CD4-positive, CD25-positive, alpha-beta regulatory T cell (primary cell): ENCODE measurements around the gene LRP2. TPM values are rescaled to one million over a fixed set of nuclear protein-coding genes. Genes with fewer than 3 reads are reported as not detected.
A peak's percentile ranks its signal among the peaks of the same experiment; 100 is the strongest.

ENCODE experiments used
- ATAC-seq, 2 donors: fragments of 150-1000 bp; cut with Tn5 transposase; one replicate each; pipeline ENCODE4 v1.10.0; 2021; ENCODE audit warnings: low read depth in 2 of 2, moderate number of reproducible peaks in 2 of 2, moderate library complexity in 1 of 2
- DNase-seq, 3 donors: peaks; one replicate each; pipeline versions ENCODE4 v3.0.0 to v3.0.0-alpha.2; 2012 to 2022; ENCODE audit warnings: mixed read lengths in 1 of 3
- H3K27ac ChIP-seq: one replicate; pipeline ENCODE4 v1.7.0; 2013; ENCODE audit warnings: mild to moderate bottlenecking, low read length; ENCODE audit not compliant: insufficient read depth, poor library complexity, severe bottlenecking
- H3K27me3 ChIP-seq: one replicate; pipeline ENCODE4 v1.7.0; 2013; ENCODE audit warnings: low read length; ENCODE audit not compliant: control insufficient read depth, insufficient read depth
- H3K36me3 ChIP-seq: one replicate; pipeline ENCODE4 v1.7.0; 2013; ENCODE audit warnings: mild to moderate bottlenecking, low read length, moderate library complexity; ENCODE audit not compliant: control insufficient read depth, insufficient read depth
- H3K4me1 ChIP-seq: 2 replicates; pipeline ENCODE4 v1.7.0; 2013; ENCODE audit warnings: mild to moderate bottlenecking, low read length; ENCODE audit not compliant: insufficient read depth, control insufficient read depth, poor library complexity, severe bottlenecking
- H3K4me3 ChIP-seq: one replicate; pipeline ENCODE4 v1.7.0; 2013; ENCODE audit warnings: low read depth, mild to moderate bottlenecking, low read length, moderate library complexity
- H3K9me3 ChIP-seq, 2 experiments: 1 replicate in 1 of 2; 2 replicates in 1 of 2; pipeline ENCODE4 v1.7.0; 2013; ENCODE audit warnings: low read length in 2 of 2, mild to moderate bottlenecking in 1 of 2, moderate library complexity in 1 of 2; ENCODE audit not compliant: control insufficient read depth in 2 of 2
- H3K27ac Mint-ChIP-seq, 3 donors: one replicate each; pipeline ENCODE4 v1.8.0; 2020 to 2022; ENCODE audit warnings: mild to moderate bottlenecking in 3 of 3, mixed read lengths in 3 of 3, moderate library complexity in 2 of 3
- H3K27me3 Mint-ChIP-seq: one replicate; pipeline ENCODE4 v1.8.0; 2022; ENCODE audit warnings: mild to moderate bottlenecking, mixed read lengths
- H3K36me3 Mint-ChIP-seq: one replicate; pipeline ENCODE4 v1.8.0; 2020; ENCODE audit warnings: mixed read lengths
- H3K4me1 Mint-ChIP-seq, 4 donors: one replicate each; pipeline ENCODE4 v1.8.0; 2020 to 2022; ENCODE audit warnings: mixed read lengths in 4 of 4, mild to moderate bottlenecking in 1 of 4
- H3K4me3 Mint-ChIP-seq, 4 donors: one replicate each; pipeline ENCODE4 v1.8.0; 2020 to 2022; ENCODE audit warnings: mild to moderate bottlenecking in 4 of 4, mixed read lengths in 4 of 4, moderate library complexity in 3 of 4
- H3K9me3 Mint-ChIP-seq, 7 donors: one replicate each; pipeline ENCODE4 v1.8.0; 2020 to 2022; ENCODE audit warnings: mixed read lengths in 7 of 7, mild to moderate bottlenecking in 3 of 7, moderate library complexity in 2 of 7
- polyA plus RNA-seq, 4 donors: library from polyadenylated mRNA; unstranded; fragments of 300-500 nt; fragmentation: Illumina TruSeq; gene quantifications; one replicate each; pipeline ENCODE4 v1.2.3, GENCODE V29; 2021
- total RNA-seq: library from RNA; stranded (reverse); gene quantifications from one replicate; pipeline ENCODE4 v1.2.3, GENCODE V29; 2022

Gene LRP2
- total and polyA plus RNA-seq, 5 donors from 2014 or later, result not detected

DNA sequence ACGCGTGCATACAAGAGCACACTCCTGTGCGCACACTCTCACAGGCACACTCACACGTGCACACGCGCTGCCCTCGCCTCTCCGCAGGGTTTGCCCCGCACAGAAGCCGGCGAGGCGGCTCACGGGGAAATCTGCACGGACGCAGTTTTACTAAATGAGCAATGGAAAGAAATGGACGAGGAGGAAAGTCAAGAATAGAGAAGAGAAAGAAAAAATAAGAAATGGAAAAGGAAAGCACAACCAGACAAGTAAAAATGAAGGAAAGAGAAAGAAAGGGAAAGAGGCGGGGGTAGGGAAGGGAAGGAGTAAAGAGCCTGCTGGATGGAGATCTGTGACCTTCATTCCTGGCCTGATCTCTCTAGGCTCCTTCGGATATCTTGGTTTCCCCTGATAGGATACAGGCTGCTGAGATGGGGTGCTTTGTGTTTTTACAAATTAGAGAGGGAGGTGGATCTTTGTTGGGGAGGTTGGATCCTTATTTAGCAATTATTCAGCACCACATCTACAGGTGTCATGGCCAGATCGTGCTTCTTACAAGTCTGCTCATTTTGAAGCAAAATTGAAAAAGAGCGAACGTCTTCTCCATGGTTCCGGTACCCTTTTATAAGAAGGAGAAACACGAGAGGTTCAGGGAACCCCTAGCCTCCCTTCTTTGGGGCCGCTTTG lies 693 bp upstream of the LRP2 start:
- peak overlapping the region; percentile 79 for H3K4me3 ChIP-seq
- Mint-ChIP-seq H3K27me3 (peaks cover 55% of the 10 kb centered on the region), H3K27ac (peak overlapping the region in 1 of 3 donors; percentile 23), H3K36me3 (no peaks in the 10 kb centered on the region), H3K4me1 (peaks cover 12 to 37% (median 16%) of the 10 kb centered on the region in 4 donors), H3K9me3 (peaks cover 0 to 6% (median 0%) of the 10 kb centered on the region in 7 donors), H3K4me3 (peak overlapping the region; percentile 92 to 96 (median 94))
- H3K9me3 ChIP-seq, result no peaks in the 10 kb centered on the region
- no peak for ATAC-seq
- DNase-seq, result no peak
- no peaks in the 10 kb centered on the region for H3K36me3 ChIP-seq
- H3K27ac ChIP-seq, result no peak overlapping the region
- peaks cover 33% of the 10 kb centered on the region for H3K4me1 ChIP-seq
- peaks cover 12% of the 10 kb centered on the region for H3K27me3 ChIP-seq

DNA sequence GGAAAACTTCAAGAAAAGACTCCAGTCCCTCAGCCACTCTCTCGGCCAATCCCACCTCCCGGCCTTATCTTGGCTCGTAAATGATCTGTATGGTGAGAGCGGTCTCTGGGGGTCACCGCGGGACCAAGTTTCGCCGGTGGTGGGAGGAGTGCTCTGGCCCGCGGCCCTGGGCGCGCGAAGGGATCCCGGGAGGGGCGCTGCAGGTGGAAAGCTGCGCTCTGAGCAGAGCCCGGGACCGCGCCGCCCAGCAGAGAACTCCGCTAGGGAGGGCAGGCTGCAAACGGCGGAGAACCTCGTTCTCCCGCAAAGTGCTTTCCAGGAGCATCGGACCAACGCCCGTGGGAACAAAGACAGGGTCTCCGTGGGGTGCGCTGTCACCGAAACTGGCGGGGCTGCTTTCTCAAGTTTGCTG lies 622 bp downstream of the LRP2 start:
- Histone ChIP-seq H3K36me3 (no peaks in the 10 kb centered on the region), H3K27ac (no peak overlapping the region), H3K27me3 (peaks cover 16% of the 10 kb centered on the region), H3K9me3 (no peaks in the 10 kb centered on the region), H3K4me3 (no peak overlapping the region), H3K4me1 (peaks cover 33% of the 10 kb centered on the region)
- ATAC-seq, result no peak
- Mint-ChIP-seq H3K4me1 (peaks cover 12 to 37% (median 16%) of the 10 kb centered on the region in 4 donors), H3K9me3 (peaks cover 0 to 6% (median 0%) of the 10 kb centered on the region in 7 donors), H3K27me3 (peaks cover 59% of the 10 kb centered on the region), H3K4me3 (peak overlapping the region in 3 of 4 donors; percentile 39 to 79 (median 69)), H3K36me3 (no peaks in the 10 kb centered on the region), H3K27ac (no peak overlapping the region)
- DNase-seq, result no peak

DNA sequence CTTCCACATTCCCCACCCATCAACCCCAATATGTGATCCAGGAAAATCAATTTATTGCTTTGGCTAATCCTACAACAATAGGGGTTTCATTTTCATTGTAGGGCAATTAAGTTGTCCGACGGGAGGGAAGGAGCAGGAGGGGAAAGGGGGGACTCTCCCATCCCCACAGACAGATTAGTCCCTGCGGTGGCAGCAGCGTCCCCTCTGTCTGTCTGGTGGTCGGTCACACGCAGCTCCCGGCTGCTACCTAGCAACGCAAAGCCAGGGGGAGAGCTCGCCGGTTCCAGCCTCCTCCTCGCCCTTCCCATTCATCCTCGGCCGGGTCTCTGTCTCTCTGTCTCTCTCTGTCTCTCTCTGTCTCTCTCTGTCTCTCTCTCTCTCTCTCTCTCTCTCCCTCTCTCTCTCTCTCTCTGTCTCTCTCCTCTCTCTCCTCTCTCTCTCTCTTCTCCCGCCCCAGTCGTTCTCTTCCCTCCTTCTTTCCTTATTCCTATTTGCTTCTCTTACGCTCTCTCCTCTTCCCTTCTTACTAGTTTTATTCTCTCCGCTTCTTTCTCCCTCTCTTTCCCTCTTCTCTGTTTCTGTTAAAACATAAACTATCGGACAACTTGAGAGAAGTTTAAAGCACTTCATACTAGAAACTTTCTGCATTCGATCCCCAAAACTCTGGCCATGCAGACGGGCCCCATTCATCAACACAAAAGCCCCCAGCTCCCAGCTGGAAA lies 1.2 kb downstream of the LRP2 start:
- H3K9me3 ChIP-seq, result no peaks in the 10 kb centered on the region
- H3K27ac Mint-ChIP-seq, result no peak overlapping the region
- peak overlapping the region; percentile 39 to 79 (median 68) for H3K4me3 Mint-ChIP-seq
- no peak overlapping the region for H3K4me3 ChIP-seq
- DNase-seq, result no peak
- peaks cover 12 to 37% (median 16%) of the 10 kb centered on the region in 4 donors for H3K4me1 Mint-ChIP-seq
- no peak for ATAC-seq
- peaks cover 33% of the 10 kb centered on the region for H3K4me1 ChIP-seq
- H3K27me3 Mint-ChIP-seq, result peaks cover 63% of the 10 kb centered on the region
- no peak overlapping the region for H3K27ac ChIP-seq
- no peaks in the 10 kb centered on the region for H3K36me3 ChIP-seq
- peaks cover 0 to 8% (median 0%) of the 10 kb centered on the region in 7 donors for H3K9me3 Mint-ChIP-seq
- peaks cover 18% of the 10 kb centered on the region for H3K27me3 ChIP-seq
- H3K36me3 Mint-ChIP-seq, result no peaks in the 10 kb centered on the region

- H3K27ac Mint-ChIP-seq, result no peak overlapping the region
- peaks cover 4 to 16% (median 6%) of the 10 kb centered on the region in 4 donors for H3K4me1 Mint-ChIP-seq
- H3K27me3 Mint-ChIP-seq, result peaks cover 48% of the 10 kb centered on the region
- no peak overlapping the region for H3K4me3 Mint-ChIP-seq
- H3K36me3 Mint-ChIP-seq, result no peaks in the 10 kb centered on the region
- no peak for ATAC-seq
- H3K36me3 ChIP-seq, result no peaks in the 10 kb centered on the region
- H3K27me3 ChIP-seq, result peaks cover 22% of the 10 kb centered on the region
- H3K27ac ChIP-seq, result no peak overlapping the region
- H3K9me3 Mint-ChIP-seq, result peaks cover 0 to 6% (median 0%) of the 10 kb centered on the region in 7 donors
- DNase-seq, result no peak
- H3K4me1 ChIP-seq, result peaks cover 17% of the 10 kb centered on the region
- no peak overlapping the region for H3K4me3 ChIP-seq
- H3K9me3 ChIP-seq, result no peaks in the 10 kb centered on the region
These were observed 4.3 kb downstream of the LRP2 start for GRCh38 chr2:169358016-169358415.

- no peak for DNase-seq
- no peak overlapping the region for H3K4me3 Mint-ChIP-seq
- H3K36me3 ChIP-seq, result no peaks in the 10 kb centered on the region
- H3K4me1 Mint-ChIP-seq, result no peaks in the 10 kb centered on the region
- H3K27ac Mint-ChIP-seq, result no peak overlapping the region
- H3K4me1 ChIP-seq, result no peaks in the 10 kb centered on the region
- no peak overlapping the region for H3K27ac ChIP-seq
- no peak overlapping the region for H3K4me3 ChIP-seq
- H3K27me3 Mint-ChIP-seq, result peaks cover 23% of the 10 kb centered on the region
- no peak for ATAC-seq
- H3K36me3 Mint-ChIP-seq, result no peaks in the 10 kb centered on the region
- H3K27me3 ChIP-seq, result peaks cover 12% of the 10 kb centered on the region
- no peaks in the 10 kb centered on the region for H3K9me3 ChIP-seq
- H3K9me3 Mint-ChIP-seq, result peaks cover 0 to 2% (median 0%) of the 10 kb centered on the region in 7 donors
These were observed 8.1 kb downstream of the LRP2 start for GRCh38 chr2:169354244-169354643.

GRCh38 chr2:169351725-169352124 lies 10.6 kb downstream of the LRP2 start:
- Mint-ChIP-seq H3K4me1 (no peaks in the 10 kb centered on the region), H3K27me3 (peaks cover 12% of the 10 kb centered on the region), H3K4me3 (no peak overlapping the region), H3K9me3 (peaks cover 0 to 3% (median 1%) of the 10 kb centered on the region in 7 donors), H3K27ac (no peak overlapping the region), H3K36me3 (no peaks in the 10 kb centered on the region)
- DNase-seq (no peak), ATAC-seq (no peak)
- H3K36me3 ChIP-seq, result no peaks in the 10 kb centered on the region
- H3K9me3 ChIP-seq, result no peaks in the 10 kb centered on the region
- no peaks in the 10 kb centered on the region for H3K4me1 ChIP-seq
- no peak overlapping the region for H3K4me3 ChIP-seq
- no peak overlapping the region for H3K27ac ChIP-seq
- H3K27me3 ChIP-seq, result peaks cover 6% of the 10 kb centered on the region

DNA sequence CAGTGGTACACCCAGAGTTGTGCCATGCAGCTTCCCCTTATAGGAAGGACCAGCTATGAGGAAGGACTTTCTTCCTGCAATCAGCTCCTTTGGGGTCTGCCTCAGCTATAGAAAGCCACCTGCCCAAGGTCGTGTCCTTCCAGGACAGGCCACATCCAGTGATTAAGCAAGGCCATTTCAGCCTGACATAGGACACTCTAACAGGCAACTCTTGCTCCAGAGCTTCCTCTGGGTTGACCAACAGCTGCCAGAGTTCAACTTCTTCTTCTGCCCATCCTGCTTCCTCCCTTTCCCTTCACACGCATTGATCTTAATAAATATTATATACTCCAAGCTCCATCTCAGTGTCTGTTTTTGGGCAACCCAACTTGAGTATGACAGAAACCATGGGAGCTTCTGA lies 12.8 kb downstream of the LRP2 start:
- no peaks in the 10 kb centered on the region for H3K9me3 ChIP-seq
- no peak overlapping the region for H3K27ac ChIP-seq
- H3K36me3 Mint-ChIP-seq, result no peaks in the 10 kb centered on the region
- ATAC-seq, result no peak
- H3K4me1 Mint-ChIP-seq, result no peaks in the 10 kb centered on the region
- DNase-seq, result no peak
- no peaks in the 10 kb centered on the region for H3K36me3 ChIP-seq
- H3K9me3 Mint-ChIP-seq, result peaks cover 0 to 3% (median 0%) of the 10 kb centered on the region in 7 donors
- no peak overlapping the region for H3K4me3 Mint-ChIP-seq
- no peaks in the 10 kb centered on the region for H3K4me1 ChIP-seq
- peaks cover 3% of the 10 kb centered on the region for H3K27me3 Mint-ChIP-seq
- H3K4me3 ChIP-seq, result no peak overlapping the region
- no peak overlapping the region for H3K27ac Mint-ChIP-seq
- no peaks in the 10 kb centered on the region for H3K27me3 ChIP-seq
